Breast epithelium (tissue), 4 donors: Measurements from ENCODE around the gene ZBTB24. TPM values are rescaled to one million over a fixed set of nuclear protein-coding genes. Genes with fewer than 3 reads are reported as not detected.

Experiments used
- DNase-seq, 2 donors: peaks; one replicate each; pipeline ENCODE4 v3.0.0-alpha.2; 2019; ENCODE audit warnings: low spot score in 2 of 2
- H3K27ac ChIP-seq, 2 donors: fragments of 200-600 bp; sonication (generic) in 1 of 2; one replicate each; pipeline ENCODE4 v1.5.1; 2016 to 2019; ENCODE audit warnings: mild to moderate bottlenecking in 1 of 2
- H3K27me3 ChIP-seq, 2 donors: fragments of 200-600 bp; sonication (generic) in 1 of 2; one replicate each; pipeline versions ENCODE4 v1.5.1 to v1.6.0; 2017 to 2019; ENCODE audit warnings: control low read depth in 1 of 2, mild to moderate bottlenecking in 1 of 2
- H3K36me3 ChIP-seq: fragments of 200-600 bp; one replicate; pipeline ENCODE4 v1.5.1; 2019
- H3K4me1 ChIP-seq, 2 donors: fragments of 200-600 bp; sonication (generic); one replicate each; pipeline ENCODE4 v1.5.1; 2016 to 2019; ENCODE audit warnings: control low read depth in 1 of 2
- H3K4me3 ChIP-seq, 3 donors: fragments of 200-600 bp; sonication (generic); 1 replicate in 2 of 3; 2 replicates in 1 of 3; pipeline ENCODE4 v1.5.1; 2016 to 2019; ENCODE audit warnings: mild to moderate bottlenecking in 3 of 3, moderate library complexity in 2 of 3
- H3K9me3 ChIP-seq, 2 donors: fragments of 200-600 bp; sonication (generic) in 1 of 2; one replicate each; pipeline ENCODE4 v1.5.1; 2016 to 2019; ENCODE audit warnings: control low read depth in 1 of 2
- CTCF ChIP-seq, 3 donors: fragments of 450-650 bp; IDR thresholded peaks; one replicate each; pipeline ENCODE4 v1.5.1; 2016 to 2017; ENCODE audit warnings: antibody characterized with exemption in 3 of 3, mild to moderate bottlenecking in 3 of 3, moderate library complexity in 3 of 3
- POLR2A ChIP-seq: fragments of 450-650 bp; IDR thresholded peaks from one replicate; pipeline ENCODE4 v1.6.1; 2016; ENCODE audit warnings: antibody characterized with exemption, mild to moderate bottlenecking, moderate library complexity
- POLR2AphosphoS5 ChIP-seq, 3 donors: sonication (generic); formaldehyde crosslinking; IDR thresholded peaks; one replicate each; pipeline ENCODE4 v1.6.1; 2017; ENCODE audit warnings: antibody characterized with exemption in 3 of 3
- intact Hi-C: fragments of 100-400 bp; cut with DNase I; formaldehyde crosslinking; loops from one replicate; pipeline ENCODE4 v1.15.1; 2023; ENCODE audit warnings: low total_unique reads
- total RNA-seq, 3 donors: library from RNA; depleted of rRNA; stranded (reverse); fragments of >200 nt; gene quantifications; one replicate each; pipeline ENCODE4 v1.1.0, GENCODE V29; 2016

ZBTB24 gene
- total RNA-seq, 3 donors from 2014 or later = 9.1 to 13.8 (median 9.8) TPM

GRCh38 chr6:109452181-109452580 lies 30.8 kb downstream of the ZBTB24 start:
- TF ChIP-seq CTCF (IDR thresholded peaks at IDR 0.05) (no peak), POLR2AphosphoS5 (IDR thresholded peaks at IDR 0.05) (no peak), POLR2A (no peak)
- intact Hi-C loops = no loop called here
- no peak overlapping the region for H3K4me3 ChIP-seq
- H3K4me1 ChIP-seq = no peaks in the 10 kb centered on the region
- no peaks in the 10 kb centered on the region for H3K36me3 ChIP-seq
- H3K9me3 ChIP-seq = no peaks in the 10 kb centered on the region
- DNase-seq = no peak
- H3K27me3 ChIP-seq = no peaks in the 10 kb centered on the region
- H3K27ac ChIP-seq = no peak overlapping the region

- intact Hi-C loops = no loop called here
- Histone ChIP-seq H3K27ac (no peak overlapping the region), H3K4me3 (no peak overlapping the region), H3K27me3 (no peaks in the 10 kb centered on the region), H3K4me1 (no peaks in the 10 kb centered on the region), H3K9me3 (no peaks in the 10 kb centered on the region), H3K36me3 (no peaks in the 10 kb centered on the region)
- DNase-seq = no peak
- no peak for TF ChIP-seq POLR2A
- no peak for TF ChIP-seq CTCF (IDR thresholded peaks at IDR 0.05)
- no peak for TF ChIP-seq POLR2AphosphoS5 (IDR thresholded peaks at IDR 0.05)
These were observed 31.6 kb downstream of the ZBTB24 start for GRCh38 chr6:109451376-109451775.

- Histone ChIP-seq H3K27ac (no peak overlapping the region), H3K27me3 (no peaks in the 10 kb centered on the region), H3K9me3 (no peaks in the 10 kb centered on the region), H3K4me3 (no peak overlapping the region), H3K36me3 (no peaks in the 10 kb centered on the region), H3K4me1 (no peaks in the 10 kb centered on the region)
- intact Hi-C loops = no loop called here
- no peak for TF ChIP-seq POLR2AphosphoS5 (IDR thresholded peaks at IDR 0.05)
- no peak for TF ChIP-seq POLR2A
- TF ChIP-seq CTCF (IDR thresholded peaks at IDR 0.05) = no peak
- no peak for DNase-seq
These were observed 32.2 kb downstream of the ZBTB24 start for GRCh38 chr6:109450801-109451200.

- no peak for DNase-seq
- no peak for TF ChIP-seq CTCF (IDR thresholded peaks at IDR 0.05)
- no peak for TF ChIP-seq POLR2AphosphoS5 (IDR thresholded peaks at IDR 0.05)
- no peak for TF ChIP-seq POLR2A
- no peaks in the 10 kb centered on the region for H3K4me1 ChIP-seq
- H3K36me3 ChIP-seq = no peaks in the 10 kb centered on the region
- H3K27ac ChIP-seq = no peak overlapping the region
- no peak overlapping the region for H3K4me3 ChIP-seq
- no peaks in the 10 kb centered on the region for H3K27me3 ChIP-seq
- H3K9me3 ChIP-seq = no peaks in the 10 kb centered on the region
- intact Hi-C loops = no loop called here
These were observed 33.0 kb downstream of the ZBTB24 start for GRCh38 chr6:109449795-109450673.

GRCh38 chr6:109449064-109449794 lies 33.8 kb downstream of the ZBTB24 start:
- H3K4me3 ChIP-seq = no peak overlapping the region
- no peaks in the 10 kb centered on the region for H3K9me3 ChIP-seq
- TF ChIP-seq CTCF (IDR thresholded peaks at IDR 0.05) (no peak), POLR2A (no peak), POLR2AphosphoS5 (IDR thresholded peaks at IDR 0.05) (no peak)
- DNase-seq = no peak
- no peaks in the 10 kb centered on the region for H3K4me1 ChIP-seq
- intact Hi-C loops = no loop called here
- H3K36me3 ChIP-seq = no peaks in the 10 kb centered on the region
- H3K27ac ChIP-seq = no peak overlapping the region
- H3K27me3 ChIP-seq = no peaks in the 10 kb centered on the region
